Gastrocnemius medialis (tissue), 4 donors: ENCODE results near the gene NR2F1.

Source experiments
- POLR2A ChIP-seq, 2 donors: fragments of 450-650 bp; IDR thresholded peaks; one replicate each; pipeline ENCODE4 v1.6.1; 2017; ENCODE audit warnings: antibody characterized with exemption in 2 of 2, mild to moderate bottlenecking in 2 of 2, moderate library complexity in 2 of 2
- TF ChIP-seq, protein P1 (sequence below), 5 experiments: fragments of 450-650 bp in 3 of 5; fragments of 200-600 bp in 2 of 5; sonication (generic) in 2 of 5; IDR thresholded peaks in 4 of 5; conservative IDR thresholded peaks in 1 of 5; 1 replicate in 4 of 5; 2 replicates in 1 of 5; pipeline ENCODE4 v1.5.1; 2016 to 2019; ENCODE audit warnings: antibody characterized with exemption in 5 of 5, mild to moderate bottlenecking in 3 of 5, moderate library complexity in 3 of 5

DNA sequence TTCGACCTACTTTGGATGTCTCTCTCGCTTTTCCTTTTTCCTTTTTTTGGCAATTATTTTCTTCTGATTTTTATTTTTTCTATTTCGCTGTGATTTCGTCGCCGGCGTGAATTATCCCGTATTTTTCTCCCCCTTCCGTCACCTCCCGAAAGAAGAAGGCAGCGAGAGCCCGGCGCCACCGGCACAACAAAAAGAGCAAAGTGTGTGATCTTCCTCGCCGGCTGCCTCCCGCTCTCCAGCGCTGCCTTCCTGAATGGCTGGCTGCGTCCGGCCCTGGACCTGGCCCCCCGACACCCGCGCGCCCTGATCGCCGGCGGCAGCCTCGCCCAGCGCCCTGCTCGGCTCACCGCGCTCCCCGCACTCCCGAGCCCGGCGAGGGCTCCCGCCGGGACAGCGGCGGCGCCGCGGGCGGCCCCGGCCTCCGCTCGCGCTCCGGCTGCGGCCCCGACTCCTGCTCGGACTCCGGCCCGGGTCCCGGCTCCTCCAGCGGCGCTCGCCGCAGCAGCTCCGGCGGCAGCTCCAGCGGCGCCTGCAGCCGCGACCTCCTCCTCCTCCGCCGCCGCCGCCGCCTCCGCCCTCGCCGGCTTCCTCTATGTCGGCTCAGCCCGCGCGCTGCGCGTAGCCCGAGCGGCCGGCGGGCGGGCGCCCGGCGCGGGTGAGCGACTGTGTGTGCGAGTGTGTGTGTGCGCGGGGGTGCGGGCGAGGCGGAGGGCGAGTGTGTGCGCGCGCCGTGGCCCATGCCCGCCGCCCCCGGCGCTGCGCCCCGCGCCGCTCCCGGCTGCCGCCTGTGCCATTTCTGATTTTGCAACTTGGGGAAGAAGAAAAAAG is 960 bp downstream of the NR2F1 start:
- TF ChIP-seq, protein P1, sequence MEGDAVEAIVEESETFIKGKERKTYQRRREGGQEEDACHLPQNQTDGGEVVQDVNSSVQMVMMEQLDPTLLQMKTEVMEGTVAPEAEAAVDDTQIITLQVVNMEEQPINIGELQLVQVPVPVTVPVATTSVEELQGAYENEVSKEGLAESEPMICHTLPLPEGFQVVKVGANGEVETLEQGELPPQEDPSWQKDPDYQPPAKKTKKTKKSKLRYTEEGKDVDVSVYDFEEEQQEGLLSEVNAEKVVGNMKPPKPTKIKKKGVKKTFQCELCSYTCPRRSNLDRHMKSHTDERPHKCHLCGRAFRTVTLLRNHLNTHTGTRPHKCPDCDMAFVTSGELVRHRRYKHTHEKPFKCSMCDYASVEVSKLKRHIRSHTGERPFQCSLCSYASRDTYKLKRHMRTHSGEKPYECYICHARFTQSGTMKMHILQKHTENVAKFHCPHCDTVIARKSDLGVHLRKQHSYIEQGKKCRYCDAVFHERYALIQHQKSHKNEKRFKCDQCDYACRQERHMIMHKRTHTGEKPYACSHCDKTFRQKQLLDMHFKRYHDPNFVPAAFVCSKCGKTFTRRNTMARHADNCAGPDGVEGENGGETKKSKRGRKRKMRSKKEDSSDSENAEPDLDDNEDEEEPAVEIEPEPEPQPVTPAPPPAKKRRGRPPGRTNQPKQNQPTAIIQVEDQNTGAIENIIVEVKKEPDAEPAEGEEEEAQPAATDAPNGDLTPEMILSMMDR (IDR thresholded peaks at IDR 0.05 in 4 of 5, conservative IDR thresholded peaks at IDR 0.05 in 1 of 5): peak in 1 of 5 experiments; percentile 7
- TF ChIP-seq POLR2A (IDR thresholded peaks at IDR 0.05): no peak
